GM23338 (cell line): ENCODE data around the gene CCDC92B. TPM values are rescaled to one million over a fixed set of nuclear protein-coding genes. Genes with fewer than 3 reads are reported as not detected.

ENCODE experiments used
- ATAC-seq: fragments of 200-7000 bp; cut with Tn5 transposase; 3 replicates; pipeline ENCODE4 v1.9.1; 2020
- DNase-seq: peaks from one replicate; pipeline ENCODE4 v3.0.0-alpha.2; 2015; ENCODE audit warnings: low spot score
- H2AFZ ChIP-seq: fragments of 200-600 bp; sonication (generic); 2 replicates; pipeline ENCODE4 v1.8.0; 2016; ENCODE audit warnings: antibody characterized with exemption, mild to moderate bottlenecking, moderate library complexity
- H3F3A ChIP-seq: fragments of 200-600 bp; sonication (generic); replicated peaks from 2 replicates; pipeline ENCODE4 v1.8.0; 2017; ENCODE audit warnings: antibody characterized with exemption, mixed run types, low read depth
- H3K27ac ChIP-seq: fragments of 200-600 bp; sonication (generic); 2 replicates; pipeline ENCODE4 v1.6.1; 2016; ENCODE audit warnings: low read depth
- H3K27me3 ChIP-seq: fragments of 200-600 bp; sonication (generic); 2 replicates; pipeline ENCODE4 v1.8.0; 2016; ENCODE audit warnings: mild to moderate bottlenecking, mixed run types, moderate library complexity; ENCODE audit not compliant: insufficient read depth
- H3K36me3 ChIP-seq: fragments of 200-600 bp; sonication (generic); 2 replicates; pipeline ENCODE4 v1.8.0; 2016; ENCODE audit warnings: mild to moderate bottlenecking; ENCODE audit not compliant: insufficient read depth
- H3K4me1 ChIP-seq: fragments of 200-600 bp; sonication (generic); 2 replicates; pipeline ENCODE4 v1.8.0; 2016; ENCODE audit warnings: mild to moderate bottlenecking, moderate library complexity; ENCODE audit not compliant: insufficient read depth
- H3K4me2 ChIP-seq: fragments of 200-600 bp; sonication (generic); 2 replicates; pipeline ENCODE4 v1.7.1; 2017; ENCODE audit warnings: mixed run types
- H3K4me3 ChIP-seq: fragments of 200-600 bp; sonication (generic); 2 replicates; pipeline ENCODE4 v1.6.1; 2016; ENCODE audit warnings: mixed run types
- H3K79me2 ChIP-seq: fragments of 200-600 bp; sonication (generic); replicated peaks from 2 replicates; pipeline ENCODE4 v1.8.0; 2017; ENCODE audit warnings: mild to moderate bottlenecking; ENCODE audit not compliant: insufficient read depth
- H3K9me2 ChIP-seq: fragments of 200-600 bp; sonication (generic); 2 replicates; pipeline ENCODE4 v1.8.0; 2017; ENCODE audit not compliant: insufficient read depth
- H4K20me1 ChIP-seq: fragments of 200-600 bp; sonication (generic); replicated peaks from 2 replicates; pipeline ENCODE4 v1.8.0; 2017; ENCODE audit warnings: mild to moderate bottlenecking; ENCODE audit not compliant: insufficient read depth
- H3K27ac Mint-ChIP-seq: 2 replicates; pipeline ENCODE4 v1.8.0; 2020; ENCODE audit warnings: inconsistent platforms, mild to moderate bottlenecking, moderate library complexity, mixed read lengths
- H3K27me3 Mint-ChIP-seq: 3 replicates; pipeline ENCODE4 v1.8.0; 2022; ENCODE audit warnings: low read depth, mild to moderate bottlenecking, moderate library complexity, mixed read lengths, inconsistent platforms; ENCODE audit not compliant: insufficient read depth, poor library complexity
- H3K36me3 Mint-ChIP-seq: 3 replicates; pipeline ENCODE4 v1.8.0; 2021; ENCODE audit warnings: low read depth, mild to moderate bottlenecking, inconsistent platforms, moderate library complexity, mixed read lengths
- H3K4me1 Mint-ChIP-seq: 3 replicates; pipeline ENCODE4 v1.8.0; 2020; ENCODE audit warnings: mild to moderate bottlenecking, inconsistent platforms, mixed read lengths
- H3K4me3 Mint-ChIP-seq: 3 replicates; pipeline ENCODE4 v1.8.0; 2021; ENCODE audit warnings: moderate library complexity, mild to moderate bottlenecking, inconsistent platforms, mixed read lengths
- H3K9me3 Mint-ChIP-seq: 3 replicates; pipeline ENCODE4 v1.8.0; 2020; ENCODE audit warnings: moderate library complexity, mild to moderate bottlenecking, inconsistent platforms, mixed read lengths
- CREB1 ChIP-seq: fragments of 250-450 bp; sonication (Bioruptor Pico); IDR thresholded peaks from 2 replicates; pipeline ENCODE4 v1.5.0; 2020; ENCODE audit warnings: low read depth, mild to moderate bottlenecking, moderate library complexity
- CTCF ChIP-seq, 2 experiments: fragments of 200-600 bp in 1 of 2; sonication (generic) in 1 of 2; conservative IDR thresholded peaks; 2 replicates each; pipeline versions ENCODE4 v1.5.1 to v1.6.1; 2016 to 2017; ENCODE audit warnings: antibody characterized with exemption in 2 of 2, low read depth in 2 of 2, mild to moderate bottlenecking in 2 of 2, moderate library complexity in 1 of 2
- EZH2 ChIP-seq: fragments of 200-600 bp; sonication (generic); IDR thresholded peaks from one replicate; pipeline ENCODE4 v1.8.0; 2017; ENCODE audit warnings: antibody characterized with exemption, mild to moderate bottlenecking, low read depth; ENCODE audit not compliant: unreplicated experiment
- EZH2phosphoT487 ChIP-seq: fragments of 200-600 bp; sonication (generic); IDR thresholded peaks from one replicate; pipeline ENCODE4 v1.8.1; 2018; ENCODE audit warnings: antibody characterized with exemption; ENCODE audit not compliant: unreplicated experiment
- NANOG ChIP-seq: IDR thresholded peaks from 2 replicates; pipeline ENCODE4 v1.6.1; 2016; ENCODE audit warnings: antibody characterized with exemption, borderline replicate concordance
- REST ChIP-seq: IDR thresholded peaks from one replicate; pipeline ENCODE4 v1.6.1; 2018; ENCODE audit warnings: antibody characterized with exemption; ENCODE audit not compliant: unreplicated experiment
- ZNF114 ChIP-seq: fragments of 250-450 bp; sonication (Bioruptor Pico); IDR thresholded peaks from 2 replicates; pipeline ENCODE4 v1.5.0; 2020; ENCODE audit warnings: mild to moderate bottlenecking, moderate library complexity
- ZNF462 ChIP-seq: fragments of 250-450 bp; sonication (Bioruptor Pico); IDR thresholded peaks from 2 replicates; pipeline ENCODE4 v1.5.0; 2020; ENCODE audit warnings: mild to moderate bottlenecking, moderate library complexity
- polyA plus RNA-seq: library from polyadenylated mRNA; unstranded; fragments of >200 nt; fragmentation: Nextera tagmentation; extraction: Ambion mirVana; gene quantifications from 2 replicates; pipeline ENCODE4 v1.2.1, GENCODE V29; 2016
- total RNA-seq: library from RNA; depleted of rRNA; stranded (reverse); fragments of >200 nt; shearing (Covaris generic); gene quantifications from 2 replicates; pipeline ENCODE4 v1.2.3, GENCODE V29; 2014

The CCDC92B gene
- total and polyA plus RNA-seq, 2 experiments from 2014 or later: 5.7 to 9.1 TPM

GRCh38 chr17:2709183-2709661 is 40.2 kb downstream of the CCDC92B start (continued):
- TF ChIP-seq REST: no peak

- no peak for DNase-seq
- no peaks in the 10 kb centered on the region for H3K9me3 Mint-ChIP-seq
- Histone ChIP-seq H3K9me2 (no peaks in the 10 kb centered on the region), H3K36me3 (no peaks in the 10 kb centered on the region), H3K27me3 (peaks cover 22% of the 10 kb centered on the region; the same call in 1 of the 2 replicates), H4K20me1 (peaks cover 10% of the 10 kb centered on the region), H3K4me1 (peaks cover 32% of the 10 kb centered on the region), H2AFZ (no peak overlapping the region), H3K4me2 (0 out of 2 replicates have a peak overlapping the region, but pooled peaks have one; percentile 32), H3K4me3 (no peak overlapping the region), H3K79me2 (peaks cover 58% of the 10 kb centered on the region), H3K27ac (no peak overlapping the region), H3F3A (peaks cover 19% of the 10 kb centered on the region; the same call in 1 of the 2 replicates)
- ATAC-seq: no peak
- peak overlapping the region; percentile 84; the same call in 1 of the 3 replicates for H3K4me3 Mint-ChIP-seq
- H3K4me1 Mint-ChIP-seq: peaks cover 50% of the 10 kb centered on the region
- peaks cover 26% of the 10 kb centered on the region for H3K27me3 Mint-ChIP-seq
- H3K36me3 Mint-ChIP-seq: no peaks in the 10 kb centered on the region; the same call in 2 of the 3 replicates
- H3K27ac Mint-ChIP-seq: no peak overlapping the region; the same call in 1 of the 2 replicates
- no peak for TF ChIP-seq NANOG
- TF ChIP-seq EZH2: no peak
- TF ChIP-seq CTCF (conservative IDR thresholded peaks at IDR 0.05; ENCODE audit: low read depth in 2 of 2): no peak
- TF ChIP-seq ZNF462 (CRISPR knock-in tag): no peak
- no peak for TF ChIP-seq ZNF114 (CRISPR knock-in tag)
- TF ChIP-seq CREB1 (CRISPR knock-in tag): no peak
- no peak for TF ChIP-seq REST
- TF ChIP-seq EZH2phosphoT487: no peak
Observed at GRCh38 chr17:2708585-2709182, 40.8 kb downstream of the CCDC92B start.
